GM19438 (cell line): ENCODE results near the gene PALLD.

Experiments used
- ATAC-seq: cut with Tn5 transposase; IDR thresholded peaks from one replicate; pipeline ENCODE4 v1.9.1; 2021; ENCODE audit warnings: low read depth; ENCODE audit not compliant: unreplicated experiment

Gene PALLD

GRCh38 chr4:168833881-168834280, 337.0 kb downstream of the PALLD start:
- no peak for ATAC-seq

GRCh38 chr4:168835880-168836454, 339.1 kb downstream of the PALLD start:
- ATAC-seq: no peak

GRCh38 chr4:168836490-168836889, 339.6 kb downstream of the PALLD start:
- ATAC-seq: no peak

- ATAC-seq: no peak
These were observed 341.1 kb downstream of the PALLD start for GRCh38 chr4:168837922-168838321.

GRCh38 chr4:168839758-168840391, 343.0 kb downstream of the PALLD start:
- no peak for ATAC-seq

GRCh38 chr4:168840392-168840763, 343.5 kb downstream of the PALLD start:
- no peak for ATAC-seq

- no peak for ATAC-seq
These were observed 344.3 kb downstream of the PALLD start for GRCh38 chr4:168841000-168841671.

- ATAC-seq: no peak
These were observed 344.8 kb downstream of the PALLD start for GRCh38 chr4:168841672-168842019.

- ATAC-seq: no peak
These were observed 345.3 kb downstream of the PALLD start for GRCh38 chr4:168842186-168842585.

GRCh38 chr4:168843635-168844034, 346.8 kb downstream of the PALLD start:
- ATAC-seq: no peak

GRCh38 chr4:168844353-168845049, 347.6 kb downstream of the PALLD start:
- no peak for ATAC-seq

GRCh38 chr4:168845897-168846296, 349.0 kb downstream of the PALLD start:
- ATAC-seq: no peak

GRCh38 chr4:168846414-168846813, 349.6 kb downstream of the PALLD start:
- no peak for ATAC-seq

- no peak for ATAC-seq
These were observed 351.1 kb downstream of the PALLD start for GRCh38 chr4:168847771-168848502.

- no peak for ATAC-seq
These were observed 352.3 kb downstream of the PALLD start for GRCh38 chr4:168849030-168849675.

- no peak for ATAC-seq
These were observed 353.1 kb downstream of the PALLD start for GRCh38 chr4:168849997-168850396.

- ATAC-seq: no peak
These were observed 355.5 kb downstream of the PALLD start for GRCh38 chr4:168852387-168852786.

GRCh38 chr4:168852933-168853713, 356.3 kb downstream of the PALLD start:
- peak; percentile 70 for ATAC-seq

GRCh38 chr4:168853770-168854169, 356.9 kb downstream of the PALLD start:
- peak; percentile 44 for ATAC-seq
